ENCODE results near the gene VEGFA.

GRCh38 chr6:43835872-43836419, 65.9 kb downstream of the VEGFA start:
- TF ChIP-seq CTCF (IDR thresholded peaks at IDR 0.05; ENCODE audit: insufficient read depth, low read length) (no peak), POLR2AphosphoS5 (IDR thresholded peaks at IDR 0.05; ENCODE audit: low read depth) (no peak)

Measured in HL-60 (cell line).